ENCODE results near the gene FREM2.

- no peak for TF ChIP-seq CTCF (IDR thresholded peaks at IDR 0.05; ENCODE audit: poor library complexity)
- TF ChIP-seq EZH2phosphoT487 (IDR thresholded peaks at IDR 0.05; ENCODE audit: low read depth, severe bottlenecking, unreplicated experiment) = no peak
Observed at GRCh38 chr13:38674208-38674607, 12.7 kb upstream of the FREM2 start.

Measured in hepatocyte (in vitro differentiated cells).